22Rv1 (cell line): ENCODE measurements around the gene ZWILCH.
A peak's percentile ranks its signal among the peaks of the same experiment; 100 is the strongest.

Source experiments
- H3K27ac ChIP-seq: fragments of 450-650 bp; 2 replicates; pipeline ENCODE4 v1.5.1; 2017
- CTCF ChIP-seq: fragments of 450-650 bp; IDR thresholded peaks from 2 replicates; pipeline ENCODE4 v1.5.1; 2017; ENCODE audit warnings: mild to moderate bottlenecking
- ZFX ChIP-seq: fragments of 450-650 bp; IDR thresholded peaks from 2 replicates; pipeline ENCODE4 v1.6.1; 2017; ENCODE audit warnings: antibody characterized with exemption, borderline replicate concordance

ZWILCH gene

GRCh38 chr15:66496951-66497501 lies 8.1 kb upstream of the ZWILCH start:
- TF ChIP-seq CTCF (no peak), ZFX (no peak)
- H3K27ac ChIP-seq: peak overlapping the region; percentile 97

- no peak for TF ChIP-seq ZFX
- peak; percentile 98 for TF ChIP-seq CTCF
- peak within 1 kb of the TSS; percentile 97 for H3K27ac ChIP-seq
Measured at GRCh38 chr15:66497502-66498455, 7.3 kb upstream of the ZWILCH start, which contains the start of gene SNAPC5. Gene SNAPC5, minus strand, starts transcription at chr15:66497762. Its CDS starts 31 bp downstream, at chr15:66497731.

DNA sequence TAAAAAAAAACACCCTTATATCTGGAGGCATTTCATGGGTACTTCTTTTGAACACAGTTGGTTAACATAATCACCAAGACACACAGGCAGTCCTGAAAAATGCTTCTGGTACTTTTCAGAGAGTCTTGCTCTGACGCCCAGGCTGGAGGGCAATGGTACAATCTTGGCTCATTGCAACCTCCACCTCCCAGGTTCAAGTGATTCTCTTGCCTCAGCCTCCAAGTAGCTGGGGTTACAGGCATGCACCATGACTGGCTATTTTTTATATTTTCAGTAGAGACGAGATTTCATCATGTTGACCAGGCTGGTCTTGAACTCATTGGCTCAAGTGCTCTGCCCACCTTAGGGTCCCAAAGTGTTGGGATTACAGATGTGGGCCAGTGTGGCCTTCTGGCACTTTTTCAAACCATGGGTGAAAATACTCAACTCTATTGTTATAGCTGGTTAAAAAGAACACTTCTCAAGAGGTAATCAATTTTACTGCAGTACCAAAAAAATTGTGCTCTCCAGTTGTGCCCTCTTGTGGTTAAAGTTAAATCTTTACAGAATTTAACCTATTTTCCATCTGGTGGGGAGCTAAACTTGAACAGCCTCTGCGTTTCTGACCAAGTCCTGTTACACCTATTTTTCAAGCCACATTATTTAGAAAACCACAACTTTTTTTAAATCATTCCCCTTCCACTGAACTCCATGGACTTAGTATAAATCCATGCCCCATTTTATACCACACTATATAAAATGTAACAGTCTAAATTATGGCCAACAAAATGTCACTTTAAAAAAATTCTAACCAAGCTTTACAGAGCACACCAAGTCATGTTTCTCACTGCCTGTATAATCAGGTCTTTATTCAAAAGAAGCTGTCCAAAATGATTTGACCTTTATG lies 6.4 kb upstream of the ZWILCH start:
- TF ChIP-seq ZFX: no peak
- TF ChIP-seq CTCF: peak; percentile 43
- peak overlapping the region; percentile 97 for H3K27ac ChIP-seq

DNA sequence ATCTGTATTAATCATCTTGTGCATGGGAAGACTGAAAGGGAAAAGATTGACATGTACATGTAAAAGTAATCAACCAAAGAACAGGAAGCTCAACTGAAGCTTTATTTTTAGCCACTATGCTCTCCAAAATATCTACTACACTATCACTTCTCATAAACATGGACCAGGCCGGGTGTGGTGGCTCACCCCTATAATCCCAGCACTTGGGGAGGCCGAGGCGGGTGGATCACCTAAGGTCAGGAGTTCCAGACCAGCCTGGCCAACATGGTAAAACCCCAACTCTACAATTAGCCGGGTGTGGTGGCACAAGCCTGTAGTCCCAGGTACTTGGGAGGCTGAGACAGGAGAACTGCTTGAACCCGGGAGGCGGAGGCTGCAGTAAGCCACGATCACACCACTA lies 4.8 kb upstream of the ZWILCH start:
- H3K27ac ChIP-seq: peak overlapping the region; percentile 97; the same call in 1 of the 2 replicates

- H3K27ac ChIP-seq: peak overlapping the region; percentile 97
- TF ChIP-seq CTCF (no peak), ZFX (no peak)
Measured at GRCh38 chr15:66502491-66502890, 2.6 kb upstream of the ZWILCH start.

- peak overlapping the region; percentile 97 for H3K27ac ChIP-seq
Measured at GRCh38 chr15:66503041-66503648, 2.0 kb upstream of the ZWILCH start.

- TF ChIP-seq CTCF: no peak
- no peak for TF ChIP-seq ZFX
- H3K27ac ChIP-seq: peak overlapping the region; percentile 97
Measured at GRCh38 chr15:66503780-66504562, 1.2 kb upstream of the ZWILCH start.
